ENCODE results near the gene NUP62CL.

DNA sequence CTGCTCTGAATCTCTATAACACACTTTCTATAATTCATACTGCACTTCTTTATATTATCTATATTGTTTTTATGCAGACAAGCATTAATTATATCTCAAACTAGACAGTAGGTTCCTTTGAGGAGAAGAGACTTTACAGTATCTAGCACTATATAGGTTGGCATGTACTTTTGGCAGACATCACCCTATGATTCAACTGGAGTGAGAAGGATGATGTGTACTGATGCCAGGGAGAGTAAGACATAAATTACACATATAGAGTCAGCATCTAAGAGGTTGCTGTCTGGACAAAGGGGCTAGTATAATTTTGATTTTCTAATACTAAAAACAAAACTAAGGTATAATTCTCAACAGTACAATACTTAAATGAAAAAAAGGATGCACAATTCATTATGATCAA is 82.5 kb downstream of the NUP62CL start:
- TF ChIP-seq, protein P1, sequence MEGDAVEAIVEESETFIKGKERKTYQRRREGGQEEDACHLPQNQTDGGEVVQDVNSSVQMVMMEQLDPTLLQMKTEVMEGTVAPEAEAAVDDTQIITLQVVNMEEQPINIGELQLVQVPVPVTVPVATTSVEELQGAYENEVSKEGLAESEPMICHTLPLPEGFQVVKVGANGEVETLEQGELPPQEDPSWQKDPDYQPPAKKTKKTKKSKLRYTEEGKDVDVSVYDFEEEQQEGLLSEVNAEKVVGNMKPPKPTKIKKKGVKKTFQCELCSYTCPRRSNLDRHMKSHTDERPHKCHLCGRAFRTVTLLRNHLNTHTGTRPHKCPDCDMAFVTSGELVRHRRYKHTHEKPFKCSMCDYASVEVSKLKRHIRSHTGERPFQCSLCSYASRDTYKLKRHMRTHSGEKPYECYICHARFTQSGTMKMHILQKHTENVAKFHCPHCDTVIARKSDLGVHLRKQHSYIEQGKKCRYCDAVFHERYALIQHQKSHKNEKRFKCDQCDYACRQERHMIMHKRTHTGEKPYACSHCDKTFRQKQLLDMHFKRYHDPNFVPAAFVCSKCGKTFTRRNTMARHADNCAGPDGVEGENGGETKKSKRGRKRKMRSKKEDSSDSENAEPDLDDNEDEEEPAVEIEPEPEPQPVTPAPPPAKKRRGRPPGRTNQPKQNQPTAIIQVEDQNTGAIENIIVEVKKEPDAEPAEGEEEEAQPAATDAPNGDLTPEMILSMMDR (IDR thresholded peaks at IDR 0.05; ENCODE audit: low read depth, low read length, poor library complexity, severe bottlenecking): no peak
- no peak for TF ChIP-seq EZH2phosphoT487 (IDR thresholded peaks at IDR 0.05; ENCODE audit: borderline replicate concordance, low read length)
